DND-41 (cell line): ENCODE measurements around the gene LRRC4.

Source experiments
- ATAC-seq: fragments of 200-7000 bp; cut with Tn5 transposase; 3 replicates; pipeline ENCODE4 v1.9.1; 2021; ENCODE audit warnings: low read depth; ENCODE audit not compliant: insufficient read depth
- DNase-seq: peaks from one replicate; pipeline ENCODE4 v3.0.0-alpha.2; 2020
- H2AFZ ChIP-seq: 2 replicates; pipeline ENCODE4 v1.6.0; 2012; ENCODE audit warnings: low read depth, low read length
- H3K27ac ChIP-seq: 2 replicates; pipeline ENCODE4 v1.5.1; 2012; ENCODE audit warnings: low read length, inconsistent platforms
- H3K27me3 ChIP-seq: fragments of 200-600 bp; sonication (generic); 2 replicates; pipeline ENCODE4 v1.6.0; 2012; ENCODE audit warnings: low read length, mild to moderate bottlenecking, inconsistent platforms; ENCODE audit not compliant: insufficient read depth, poor library complexity
- H3K36me3 ChIP-seq: 2 replicates; pipeline ENCODE4 v1.5.1; 2012; ENCODE audit warnings: low read length, inconsistent platforms; ENCODE audit not compliant: insufficient read depth
- H3K4me1 ChIP-seq: 2 replicates; pipeline ENCODE4 v1.5.1; 2012; ENCODE audit warnings: mild to moderate bottlenecking, low read length; ENCODE audit not compliant: insufficient read depth
- H3K4me2 ChIP-seq: 2 replicates; pipeline ENCODE4 v1.6.0; 2012; ENCODE audit warnings: mild to moderate bottlenecking, moderate library complexity, low read length, inconsistent platforms; ENCODE audit not compliant: insufficient read depth
- H3K4me3 ChIP-seq, 2 experiments: fragments of 200-600 bp in 1 of 2; shearing (Covaris generic) in 1 of 2; 2 replicates each; pipeline ENCODE4 v1.5.1; 2012 to 2016; ENCODE audit warnings: inconsistent platforms in 2 of 2, low read length in 2 of 2, mild to moderate bottlenecking in 2 of 2, low read depth in 1 of 2, moderate library complexity in 1 of 2
- H3K79me2 ChIP-seq: 2 replicates; pipeline ENCODE4 v1.6.0; 2012; ENCODE audit warnings: low read length, inconsistent platforms; ENCODE audit not compliant: insufficient read depth
- H3K9ac ChIP-seq: 2 replicates; pipeline ENCODE4 v1.6.0; 2012; ENCODE audit warnings: low read depth, mild to moderate bottlenecking, inconsistent platforms, low read length, moderate library complexity
- H3K9me3 ChIP-seq: 2 replicates; pipeline ENCODE4 v1.5.1; 2012; ENCODE audit warnings: low read length, moderate library complexity, mild to moderate bottlenecking, inconsistent platforms; ENCODE audit not compliant: insufficient read depth, severe bottlenecking
- H4K20me1 ChIP-seq: 2 replicates; pipeline ENCODE4 v1.6.0; 2012; ENCODE audit warnings: low read length; ENCODE audit not compliant: insufficient read depth
- CTCF ChIP-seq: IDR thresholded peaks from 2 replicates; pipeline ENCODE4 v1.5.1; 2012; ENCODE audit warnings: borderline replicate concordance, low read length, moderate library complexity, mild to moderate bottlenecking; ENCODE audit not compliant: poor library complexity, severe bottlenecking; ENCODE audit errors: extremely low read depth
- EZH2 ChIP-seq: IDR thresholded peaks from 3 replicates; pipeline ENCODE4 v1.6.1; 2012; ENCODE audit warnings: borderline replicate concordance, low read depth, mild to moderate bottlenecking, moderate library complexity, low read length, inconsistent platforms; ENCODE audit not compliant: severe bottlenecking

LRRC4 gene

GRCh38 chr7:127995156-127995880 lies 35.9 kb downstream of the LRRC4 start:
- H3K4me2 ChIP-seq: no peak overlapping the region
- H3K36me3 ChIP-seq: peaks cover 51% of the 10 kb centered on the region
- TF ChIP-seq CTCF (no peak), EZH2 (no peak)
- H3K27ac ChIP-seq: no peak overlapping the region
- no peaks in the 10 kb centered on the region for H3K79me2 ChIP-seq
- H3K4me3 ChIP-seq: no peak overlapping the region
- H3K9me3 ChIP-seq: no peaks in the 10 kb centered on the region
- peaks cover 5% of the 10 kb centered on the region; the same call in 1 of the 2 replicates for H4K20me1 ChIP-seq
- ATAC-seq: no peak
- DNase-seq: no peak
- no peak overlapping the region for H2AFZ ChIP-seq
- H3K27me3 ChIP-seq: no peaks in the 10 kb centered on the region
- no peak overlapping the region for H3K9ac ChIP-seq
- no peaks in the 10 kb centered on the region for H3K4me1 ChIP-seq

GRCh38 chr7:127993987-127994386 lies 37.2 kb downstream of the LRRC4 start:
- ATAC-seq (no peak), DNase-seq (no peak)
- no peaks in the 10 kb centered on the region for H3K79me2 ChIP-seq
- H4K20me1 ChIP-seq: peaks cover 5% of the 10 kb centered on the region; the same call in 1 of the 2 replicates
- H3K4me1 ChIP-seq: no peaks in the 10 kb centered on the region
- H2AFZ ChIP-seq: no peak overlapping the region
- no peak overlapping the region for H3K27ac ChIP-seq
- peaks cover 51% of the 10 kb centered on the region for H3K36me3 ChIP-seq
- H3K9me3 ChIP-seq: no peaks in the 10 kb centered on the region
- no peak overlapping the region for H3K4me3 ChIP-seq
- H3K4me2 ChIP-seq: no peak overlapping the region
- TF ChIP-seq EZH2: no peak
- no peak for TF ChIP-seq CTCF
- no peak overlapping the region for H3K9ac ChIP-seq
- H3K27me3 ChIP-seq: no peaks in the 10 kb centered on the region

GRCh38 chr7:127993317-127993716 lies 37.9 kb downstream of the LRRC4 start:
- no peaks in the 10 kb centered on the region for H3K9me3 ChIP-seq
- H3K27ac ChIP-seq: no peak overlapping the region
- H3K4me3 ChIP-seq: no peak overlapping the region
- DNase-seq (no peak), ATAC-seq (no peak)
- H3K79me2 ChIP-seq: no peaks in the 10 kb centered on the region
- H4K20me1 ChIP-seq: peaks cover 5% of the 10 kb centered on the region; the same call in 1 of the 2 replicates
- no peak overlapping the region for H3K9ac ChIP-seq
- no peaks in the 10 kb centered on the region for H3K4me1 ChIP-seq
- peaks cover 51% of the 10 kb centered on the region for H3K36me3 ChIP-seq
- no peak overlapping the region for H3K4me2 ChIP-seq
- no peaks in the 10 kb centered on the region for H3K27me3 ChIP-seq
- H2AFZ ChIP-seq: no peak overlapping the region
- no peak for TF ChIP-seq CTCF
- TF ChIP-seq EZH2: no peak

GRCh38 chr7:127988751-127989150 lies 42.5 kb downstream of the LRRC4 start:
- H3K4me3 ChIP-seq: no peak overlapping the region
- H3K27ac ChIP-seq: no peak overlapping the region
- no peaks in the 10 kb centered on the region for H3K4me1 ChIP-seq
- peaks cover 28% of the 10 kb centered on the region for H3K36me3 ChIP-seq
- no peak overlapping the region for H3K9ac ChIP-seq
- TF ChIP-seq CTCF (no peak), EZH2 (no peak)
- H3K4me2 ChIP-seq: no peak overlapping the region
- H3K27me3 ChIP-seq: no peaks in the 10 kb centered on the region
- no peaks in the 10 kb centered on the region for H3K79me2 ChIP-seq
- ATAC-seq: no peak
- DNase-seq: no peak
- H2AFZ ChIP-seq: no peak overlapping the region
- H4K20me1 ChIP-seq: no peaks in the 10 kb centered on the region
- H3K9me3 ChIP-seq: no peaks in the 10 kb centered on the region
